GM15510 (cell line): ENCODE results near the gene FMNL2.

ENCODE experiments used
- POLR2A ChIP-seq: IDR thresholded peaks from 3 replicates; pipeline ENCODE4 v1.6.1; 2011; ENCODE audit warnings: borderline replicate concordance; ENCODE audit not compliant: insufficient read length; ENCODE audit errors: extremely low read depth

The FMNL2 gene

DNA sequence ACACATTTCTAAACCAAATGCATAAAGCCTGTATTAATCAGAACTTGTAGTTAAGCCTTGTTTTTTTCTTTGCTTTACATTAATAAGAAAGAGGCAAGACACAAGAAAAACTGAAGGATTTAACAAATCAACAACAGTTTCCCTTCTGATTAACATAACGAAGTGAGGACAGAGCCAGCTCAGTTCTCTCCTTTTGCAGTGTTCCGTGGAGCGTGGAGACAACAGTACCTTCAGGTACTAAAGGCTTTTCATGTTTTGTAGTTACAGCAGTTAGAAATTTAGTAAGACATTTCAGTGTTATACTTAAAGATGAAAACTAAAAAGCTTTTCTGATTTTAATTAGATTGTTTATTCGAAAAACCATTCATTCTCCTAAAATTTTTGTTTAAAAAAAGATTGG, 115.2 kb downstream of the FMNL2 start:
- no peak for TF ChIP-seq POLR2A

- no peak for TF ChIP-seq POLR2A
Measured at GRCh38 chr2:152452256-152452973, 117.4 kb downstream of the FMNL2 start.

- TF ChIP-seq POLR2A: no peak
Measured at GRCh38 chr2:152453129-152453911, 118.3 kb downstream of the FMNL2 start.

GRCh38 chr2:152454371-152454770, 119.4 kb downstream of the FMNL2 start:
- no peak for TF ChIP-seq POLR2A

DNA sequence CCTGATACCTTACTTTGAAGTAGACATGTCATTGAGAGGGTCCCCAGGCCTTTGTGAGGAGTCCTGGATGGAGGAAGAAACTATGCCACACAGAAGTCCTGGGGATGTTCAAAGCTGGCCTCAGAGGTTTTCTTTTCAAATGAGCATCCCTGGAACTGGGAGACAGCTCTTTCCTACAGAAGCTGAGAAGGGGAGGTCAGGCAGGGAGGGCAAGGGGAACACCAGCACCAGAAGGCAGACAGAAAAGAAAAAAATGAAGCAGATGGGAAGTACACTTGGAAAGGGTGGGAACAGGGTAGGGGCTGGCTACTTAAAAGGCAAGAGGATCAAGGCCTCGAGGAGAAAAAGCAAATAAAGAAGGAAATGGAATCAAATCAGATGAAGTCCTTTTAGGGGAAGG, 120.0 kb downstream of the FMNL2 start:
- no peak for TF ChIP-seq POLR2A

GRCh38 chr2:152455738-152456137, 120.8 kb downstream of the FMNL2 start:
- no peak for TF ChIP-seq POLR2A

DNA sequence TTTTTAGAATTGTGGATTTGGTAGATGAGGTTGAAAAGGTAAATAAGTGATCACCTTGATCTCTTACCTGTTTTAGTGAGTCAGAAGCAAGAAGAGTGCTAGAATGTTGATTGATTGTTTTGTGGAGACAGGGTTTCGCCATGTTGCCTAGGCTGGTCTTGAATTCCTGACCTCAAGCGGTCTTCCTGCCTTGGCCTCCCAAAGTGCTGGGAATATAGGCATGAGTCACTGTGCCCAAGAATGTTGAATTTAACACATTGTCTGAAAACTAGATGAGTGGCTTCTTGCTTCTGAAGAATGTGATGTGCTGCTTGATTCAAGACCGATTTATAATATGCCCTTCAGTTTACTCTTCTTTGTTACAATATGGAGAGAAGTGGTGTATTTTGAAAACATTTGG, 121.3 kb downstream of the FMNL2 start:
- no peak for TF ChIP-seq POLR2A

GRCh38 chr2:152458441-152458940, 123.5 kb downstream of the FMNL2 start:
- no peak for TF ChIP-seq POLR2A

GRCh38 chr2:152459091-152459490, 124.1 kb downstream of the FMNL2 start:
- TF ChIP-seq POLR2A: no peak

- no peak for TF ChIP-seq POLR2A
Measured at GRCh38 chr2:152460567-152460966, 125.6 kb downstream of the FMNL2 start.

DNA sequence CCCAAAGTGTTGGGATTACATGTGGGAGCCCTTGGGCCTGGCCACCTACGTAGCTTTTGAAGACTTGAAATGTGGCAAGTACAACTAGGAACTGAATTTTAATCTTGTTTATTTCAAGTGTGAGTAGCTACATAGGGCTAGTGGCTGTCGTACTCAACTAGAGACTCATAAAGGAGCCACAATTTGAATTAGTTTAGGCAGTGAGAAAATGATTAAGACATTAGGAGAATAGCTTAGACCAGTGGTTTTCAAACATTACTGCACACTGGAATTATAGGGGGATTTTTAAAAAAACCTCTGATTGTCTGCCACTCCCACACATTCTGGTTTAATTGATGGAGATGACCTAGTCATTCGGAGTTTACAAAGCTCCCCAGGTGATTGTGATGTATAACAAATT, 127.1 kb downstream of the FMNL2 start:
- TF ChIP-seq POLR2A: no peak

GRCh38 chr2:152462779-152463178, 127.8 kb downstream of the FMNL2 start:
- TF ChIP-seq POLR2A: no peak

GRCh38 chr2:152464851-152465470, 130.0 kb downstream of the FMNL2 start:
- TF ChIP-seq POLR2A: no peak

DNA sequence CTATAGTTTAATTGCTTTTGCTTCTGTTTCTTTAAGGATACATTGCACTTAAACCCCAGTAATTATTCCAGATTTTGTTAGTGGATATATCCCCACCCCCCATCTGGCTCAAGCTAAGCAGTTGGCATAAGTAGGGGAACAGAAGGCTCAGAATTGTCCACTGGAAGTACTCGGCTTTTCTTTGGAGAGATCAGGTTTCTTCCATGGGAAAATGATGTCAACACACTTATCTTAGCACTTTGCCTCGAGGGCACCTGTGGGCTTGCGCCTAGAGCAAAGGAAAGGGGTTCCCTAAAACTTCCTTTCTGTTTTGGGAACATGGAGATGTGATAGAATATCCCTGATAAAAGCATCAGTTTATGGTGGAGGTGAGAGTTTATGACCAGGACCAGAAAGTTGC, 130.6 kb downstream of the FMNL2 start:
- no peak for TF ChIP-seq POLR2A

DNA sequence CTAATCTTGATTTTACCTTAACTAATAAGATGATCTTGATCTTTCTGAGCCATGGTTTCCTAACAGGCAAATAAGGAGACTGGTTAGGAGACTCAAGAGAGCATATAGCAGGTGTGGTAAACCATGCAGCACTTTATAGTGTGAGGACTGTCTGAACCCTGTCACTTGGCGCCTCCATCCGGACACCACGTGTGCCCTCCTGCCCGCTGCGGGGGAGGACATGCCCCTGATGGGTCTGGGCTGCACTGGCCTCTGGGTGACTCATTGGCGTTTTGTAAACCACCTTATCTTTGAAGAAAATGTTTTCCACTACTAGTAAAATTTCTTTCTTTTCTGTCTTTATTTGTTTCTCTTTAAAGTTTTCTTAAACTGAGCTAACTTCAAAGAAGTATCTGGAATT, 131.1 kb downstream of the FMNL2 start:
- TF ChIP-seq POLR2A: no peak

GRCh38 chr2:152466980-152467676, 132.2 kb downstream of the FMNL2 start:
- no peak for TF ChIP-seq POLR2A
